ENCODE data around the gene CFAP77.
"Not testable (repeated sequence)": the region's sequence is repeated elsewhere in the genome, so short reads cannot be mapped to it uniquely, and the experiment has no call there.

Gene CFAP77

DNA sequence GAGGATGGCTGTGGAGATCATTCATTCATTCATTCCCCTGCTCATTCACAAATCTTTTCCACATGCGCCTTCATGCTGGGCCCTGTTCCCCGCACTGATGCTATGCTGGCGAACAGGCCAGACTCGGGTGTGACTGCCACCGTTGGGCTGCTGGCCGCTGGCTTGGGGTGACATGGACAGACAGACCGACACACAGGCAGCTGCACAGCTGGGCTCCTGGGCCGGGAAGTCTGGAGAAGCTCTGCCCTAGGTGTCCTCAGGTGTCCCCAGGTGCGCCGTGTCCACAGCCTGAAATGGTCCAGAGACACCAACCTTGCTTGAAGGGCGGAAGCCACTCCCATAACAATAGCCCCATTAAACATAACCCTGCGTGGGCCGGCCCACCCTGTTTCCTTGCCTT, 137.4 kb downstream of the CFAP77 start:
- no peak for DNase-seq

- no peak for DNase-seq
These were observed 138.1 kb downstream of the CFAP77 start for GRCh38 chr9:132547976-132548730.

DNA sequence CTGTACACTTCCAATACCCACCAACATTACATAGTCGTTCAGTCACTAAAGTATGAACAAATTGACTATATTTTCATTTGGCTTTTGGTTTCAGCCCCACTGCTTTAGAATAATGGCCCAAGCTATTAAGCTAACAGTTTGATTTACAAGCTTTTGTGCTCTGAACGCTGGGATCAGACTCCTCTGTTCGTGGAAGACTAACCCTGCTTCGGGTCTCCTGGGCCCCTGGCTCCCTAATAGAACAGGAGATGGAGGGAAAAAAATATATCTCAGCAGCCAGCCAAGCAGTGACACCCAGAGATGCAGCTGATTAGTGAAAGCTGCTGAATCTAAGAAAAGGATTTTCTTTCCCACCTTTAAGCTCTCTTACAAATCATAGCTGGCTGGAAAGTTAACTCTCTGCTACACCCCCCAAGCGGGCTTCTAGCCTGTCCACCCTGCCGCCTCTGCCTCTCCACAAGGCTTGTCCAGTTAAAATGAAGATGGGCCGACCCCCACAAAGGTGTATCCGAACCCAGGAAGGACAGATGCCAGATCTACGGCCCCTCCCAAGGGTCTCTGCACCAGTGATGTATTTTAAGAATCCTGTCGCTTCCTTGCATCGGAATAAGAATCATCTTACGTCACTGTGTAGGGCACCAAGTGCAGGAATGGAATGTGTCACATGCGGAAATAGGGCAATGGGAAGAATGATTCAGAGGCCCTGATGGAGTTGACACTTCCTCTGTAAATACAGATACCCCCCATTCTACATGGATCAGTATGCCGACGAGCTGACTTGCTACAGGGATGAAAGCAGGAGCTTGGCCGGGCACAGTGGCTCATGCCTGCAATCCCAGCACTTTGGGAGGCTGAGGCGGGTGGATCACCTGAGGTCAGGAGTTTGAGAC, 139.0 kb downstream of the CFAP77 start:
- no peak for DNase-seq

DNA sequence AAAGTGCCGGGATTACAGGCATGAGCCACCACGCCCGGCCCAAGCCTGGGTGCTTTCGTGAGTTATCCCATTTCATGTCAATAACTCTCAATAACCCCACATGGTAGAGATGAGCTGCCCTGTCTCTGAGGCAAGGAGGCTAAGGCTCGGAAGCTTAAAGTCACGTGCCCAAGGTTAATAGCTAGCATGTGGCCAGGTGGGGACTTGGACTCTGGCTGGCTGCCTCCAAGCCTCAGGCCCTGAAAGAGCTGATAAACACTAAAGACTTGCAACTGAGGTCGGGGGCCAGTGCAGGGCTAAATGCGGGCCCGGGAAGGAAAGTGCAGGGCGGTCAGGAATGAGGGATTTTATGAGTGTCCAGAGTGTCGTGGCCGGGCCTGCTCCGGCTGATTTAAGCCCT, 141.5 kb downstream of the CFAP77 start:
- DNase-seq: no peak

- no peak for DNase-seq
These were observed 142.0 kb downstream of the CFAP77 start for GRCh38 chr9:132552041-132552440.

DNA sequence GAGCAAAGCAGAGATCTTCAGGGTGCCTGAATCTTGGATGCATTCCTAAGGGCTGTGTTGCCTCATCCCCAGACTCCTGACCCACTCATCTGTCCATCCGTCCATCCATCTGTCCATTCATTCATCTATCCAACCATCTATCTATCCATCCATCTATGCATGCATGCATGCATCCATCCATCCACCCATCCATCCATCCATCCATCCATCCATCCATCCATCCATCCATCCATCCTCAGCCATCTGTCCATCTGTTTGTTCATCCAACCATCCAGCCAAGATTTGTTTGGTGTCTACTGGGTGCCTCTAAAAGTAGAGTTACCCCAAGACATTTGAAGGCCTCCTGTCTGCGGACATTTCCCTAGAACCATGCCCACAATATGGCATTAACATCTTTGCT, 144.7 kb downstream of the CFAP77 start:
- no peak for DNase-seq

- no peak for DNase-seq
These were observed 145.5 kb downstream of the CFAP77 start for GRCh38 chr9:132555528-132555927.

DNA sequence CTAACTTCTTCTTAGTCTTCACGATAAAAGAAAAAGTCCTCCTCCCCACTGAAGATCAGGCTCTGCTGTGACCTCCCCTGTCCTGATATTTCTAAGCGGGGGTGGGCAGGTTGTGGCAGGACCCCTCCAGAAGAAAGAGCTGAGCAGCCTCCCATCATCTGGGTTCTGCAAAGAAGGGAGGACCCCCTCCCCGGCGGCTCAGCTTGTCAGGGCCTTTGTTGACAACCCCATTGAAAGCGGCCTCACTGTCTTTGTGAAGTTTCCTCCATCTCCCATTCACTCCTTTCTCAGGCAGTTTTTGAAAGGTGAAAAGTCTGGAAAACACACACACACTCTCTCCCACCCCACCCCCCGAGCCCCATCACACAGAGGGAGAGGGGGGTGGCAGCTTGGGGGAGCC, 146.2 kb downstream of the CFAP77 start:
- no peak for DNase-seq

- DNase-seq: no peak
These were observed 146.7 kb downstream of the CFAP77 start for GRCh38 chr9:132556714-132557113.

DNA sequence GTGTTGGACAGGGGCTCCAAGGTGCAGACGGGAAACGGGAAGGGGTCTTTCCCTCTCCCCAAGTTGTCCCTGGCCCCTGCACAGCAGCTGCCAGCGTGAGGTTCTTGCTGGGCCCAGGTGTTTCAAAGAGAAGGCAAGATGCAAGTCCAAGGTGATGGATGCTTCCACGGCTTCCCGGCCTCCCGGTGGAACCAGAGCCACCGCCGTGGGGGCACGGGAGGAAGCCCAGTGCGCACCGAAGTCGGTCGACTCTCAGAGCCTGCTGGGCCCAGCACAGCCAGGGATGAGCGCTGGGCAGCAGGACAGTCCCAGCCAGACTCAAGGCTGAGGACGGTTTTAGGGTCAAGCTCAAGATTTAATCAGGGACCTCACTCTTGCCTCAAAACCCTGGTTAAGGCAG, 147.1 kb downstream of the CFAP77 start:
- DNase-seq: no peak

GRCh38 chr9:132559711-132560110, 149.7 kb downstream of the CFAP77 start:
- DNase-seq: no peak

GRCh38 chr9:132560616-132561202, 150.7 kb downstream of the CFAP77 start:
- DNase-seq: no peak

DNA sequence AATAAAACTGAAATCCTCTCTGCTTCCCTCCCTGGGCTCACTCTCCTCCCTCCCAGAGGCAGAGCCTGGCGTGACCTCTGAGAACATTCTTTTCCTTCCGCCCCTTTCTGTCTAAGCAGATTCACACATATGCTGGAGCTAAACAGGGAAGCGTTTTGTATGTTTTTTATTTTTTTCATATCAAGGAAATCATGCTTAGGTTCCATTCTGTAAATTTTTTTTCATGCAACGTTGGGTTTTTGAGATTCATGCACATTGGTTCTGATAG, 152.2 kb downstream of the CFAP77 start:
- no peak for DNase-seq

DNA sequence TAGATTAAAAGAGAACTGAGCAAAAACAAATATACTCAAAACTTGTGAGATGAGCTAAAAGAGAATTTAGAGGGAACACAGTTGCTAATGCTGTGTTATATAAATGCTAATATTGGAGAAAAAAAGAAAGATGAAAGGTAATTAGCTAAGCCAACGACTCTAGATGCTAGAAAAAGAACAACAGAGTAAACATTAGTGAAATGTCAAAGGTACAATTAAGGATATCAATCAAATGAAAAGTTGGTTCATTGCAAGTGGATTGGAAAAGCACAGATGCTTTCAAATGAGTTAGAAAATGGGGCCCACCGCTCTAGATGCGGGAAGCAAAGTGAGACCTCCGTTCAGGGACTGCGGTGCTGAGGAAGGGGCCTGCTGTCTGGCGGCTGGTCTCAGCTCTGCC, 154.5 kb downstream of the CFAP77 start:
- DNase-seq: no peak

- not testable (repeated sequence) for DNase-seq
These were observed 158.8 kb downstream of the CFAP77 start for GRCh38 chr9:132568787-132569186.

DNA sequence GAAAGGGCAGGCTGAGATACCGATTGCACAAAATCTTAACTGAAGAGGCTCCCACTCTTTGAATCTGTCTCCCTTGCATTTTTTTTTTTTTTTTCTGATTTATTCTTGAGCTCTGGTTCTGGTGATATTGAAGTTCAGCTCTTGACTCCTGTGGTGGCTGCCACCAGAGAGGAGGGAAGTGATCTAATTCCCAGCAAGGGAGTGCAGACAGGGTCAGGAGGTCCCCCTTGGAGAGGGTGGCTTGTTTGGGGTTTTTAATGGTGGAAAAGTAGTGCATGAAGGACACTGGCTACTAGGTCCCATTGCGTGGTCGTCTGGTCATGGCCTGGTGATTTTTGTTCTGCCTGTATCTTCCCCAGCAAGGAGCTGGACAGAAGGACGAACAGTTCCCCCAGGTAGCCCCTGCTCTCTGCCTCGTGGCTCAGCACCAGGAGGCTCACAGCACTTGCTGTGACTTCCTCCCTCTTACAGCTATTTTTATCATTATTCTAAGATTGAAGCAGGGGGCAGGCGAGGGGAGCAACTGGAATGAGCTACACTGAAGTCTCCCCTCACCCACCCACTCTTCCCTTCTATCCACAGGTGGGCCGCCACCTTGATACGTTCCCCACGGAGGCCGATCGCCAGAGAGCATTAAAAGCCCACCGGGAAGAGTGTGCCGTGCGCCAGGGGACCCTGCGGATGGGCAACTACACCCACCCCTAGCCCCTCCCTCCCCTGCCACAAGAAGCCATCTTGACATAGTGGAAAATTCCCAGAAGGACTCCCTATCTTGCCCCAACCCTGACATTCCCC, 162.0 kb downstream of the CFAP77 start:
- DNase-seq: no peak

GRCh38 chr9:132572921-132573320, 162.9 kb downstream of the CFAP77 start:
- DNase-seq: no peak

GRCh38 chr9:132575005-132575609, 165.1 kb downstream of the CFAP77 start:
- DNase-seq: peak in 45 of 51 donors; percentile 5 to 74 (median 34)

GRCh38 chr9:132575811-132576210, 165.8 kb downstream of the CFAP77 start:
- DNase-seq: no peak

DNA sequence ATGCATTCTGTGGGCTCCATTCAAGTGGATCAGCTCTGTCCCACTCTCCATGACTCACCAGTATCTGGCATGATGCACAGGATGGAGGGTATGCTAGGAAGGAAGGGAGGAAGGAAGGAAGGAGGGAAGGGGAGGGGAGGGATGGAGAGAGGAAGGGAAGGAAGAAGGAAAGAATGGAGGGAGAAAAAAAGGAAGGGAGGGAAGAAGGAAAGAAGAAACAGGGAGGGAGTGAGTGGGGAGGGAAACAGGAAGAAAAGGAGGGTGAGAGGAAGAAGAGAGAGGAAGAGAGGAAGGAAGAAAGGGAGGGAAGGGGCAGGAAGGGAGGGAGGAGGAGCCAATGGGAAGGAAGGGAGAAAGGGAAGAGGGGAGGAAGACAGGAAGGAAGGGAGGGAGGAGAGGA, 167.1 kb downstream of the CFAP77 start:
- DNase-seq: no peak

GRCh38 chr9:132578367-132578932, 168.4 kb downstream of the CFAP77 start:
- DNase-seq: no peak

Data from hypothalamus (tissue), 51 donors.